ENCODE data around the gene OMA1.

DNA sequence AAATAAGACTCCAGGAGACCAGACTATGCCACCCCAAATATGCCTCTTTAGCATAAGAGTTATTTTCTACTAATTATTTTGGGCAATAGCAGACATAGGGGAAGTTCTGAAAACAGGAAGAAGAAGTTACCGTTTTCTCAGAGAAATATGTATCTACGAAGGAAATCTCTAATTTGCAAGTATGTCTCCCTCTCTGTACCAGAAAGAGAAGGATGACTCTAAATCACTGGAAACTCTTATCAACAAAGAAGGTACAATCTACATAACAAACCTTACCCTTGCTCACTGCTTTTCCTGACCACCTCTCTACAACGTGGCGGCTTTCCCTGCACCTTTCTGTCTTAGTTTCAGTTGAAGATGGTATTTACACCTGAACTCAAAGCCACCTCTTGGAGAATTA is 49.0 kb downstream of the OMA1 start:
- TF ChIP-seq, protein P1, sequence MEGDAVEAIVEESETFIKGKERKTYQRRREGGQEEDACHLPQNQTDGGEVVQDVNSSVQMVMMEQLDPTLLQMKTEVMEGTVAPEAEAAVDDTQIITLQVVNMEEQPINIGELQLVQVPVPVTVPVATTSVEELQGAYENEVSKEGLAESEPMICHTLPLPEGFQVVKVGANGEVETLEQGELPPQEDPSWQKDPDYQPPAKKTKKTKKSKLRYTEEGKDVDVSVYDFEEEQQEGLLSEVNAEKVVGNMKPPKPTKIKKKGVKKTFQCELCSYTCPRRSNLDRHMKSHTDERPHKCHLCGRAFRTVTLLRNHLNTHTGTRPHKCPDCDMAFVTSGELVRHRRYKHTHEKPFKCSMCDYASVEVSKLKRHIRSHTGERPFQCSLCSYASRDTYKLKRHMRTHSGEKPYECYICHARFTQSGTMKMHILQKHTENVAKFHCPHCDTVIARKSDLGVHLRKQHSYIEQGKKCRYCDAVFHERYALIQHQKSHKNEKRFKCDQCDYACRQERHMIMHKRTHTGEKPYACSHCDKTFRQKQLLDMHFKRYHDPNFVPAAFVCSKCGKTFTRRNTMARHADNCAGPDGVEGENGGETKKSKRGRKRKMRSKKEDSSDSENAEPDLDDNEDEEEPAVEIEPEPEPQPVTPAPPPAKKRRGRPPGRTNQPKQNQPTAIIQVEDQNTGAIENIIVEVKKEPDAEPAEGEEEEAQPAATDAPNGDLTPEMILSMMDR (IDR thresholded peaks at IDR 0.05; ENCODE audit: low read length): no peak
- TF ChIP-seq EZH2 (IDR thresholded peaks at IDR 0.05; ENCODE audit: borderline replicate concordance, low read length): no peak
